ENCODE results near the gene CC2D2A.

CC2D2A gene

DNA sequence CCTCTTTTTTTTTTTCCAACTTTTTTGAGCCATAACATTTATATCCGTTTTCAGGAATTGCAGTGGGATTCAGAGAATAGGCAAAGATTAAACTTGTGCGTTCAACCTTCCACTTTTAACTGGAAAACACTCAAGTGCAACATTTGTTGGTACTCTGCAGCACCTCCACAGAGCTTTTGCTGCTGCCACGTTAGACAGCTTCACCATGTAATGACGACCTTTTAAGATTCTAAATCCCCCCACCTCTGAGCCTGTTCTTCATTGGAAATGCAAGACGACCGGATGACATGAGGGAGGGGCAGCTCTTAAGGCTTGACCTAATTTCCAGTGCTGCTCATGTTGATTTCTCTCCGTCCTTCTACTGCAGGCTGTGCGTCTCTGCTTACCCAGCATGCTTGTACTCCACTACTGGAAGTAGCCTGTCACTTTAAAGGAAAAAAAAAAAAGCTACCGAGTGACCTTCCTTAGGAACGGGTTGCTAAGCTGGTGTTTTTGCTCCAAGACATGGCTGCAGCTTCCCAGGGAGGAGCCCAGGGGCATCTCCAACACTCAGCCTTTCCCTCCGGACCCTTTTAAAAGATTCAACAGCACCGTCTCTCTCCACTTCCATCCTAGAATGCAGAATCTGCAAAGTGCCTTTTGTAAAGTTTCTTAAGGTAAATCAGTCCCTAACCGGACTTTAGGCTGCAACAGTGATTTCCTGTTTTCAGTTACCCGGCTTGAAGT, at the start of gene CC2D2A:
TSS of gene CC2D2A (plus strand) at position 481 of the 726 bp plus-strand sequence. CDS start 6,051 bp downstream, outside the sequence.
- peak; percentile 25 to 47 for DNase-seq

- DNase-seq, result no peak
Measured at GRCh38 chr4:15420642-15421041, 49.0 kb upstream of the CC2D2A start.

- DNase-seq, result no peak
Measured at GRCh38 chr4:15423285-15423711, 46.4 kb upstream of the CC2D2A start.

GRCh38 chr4:15425520-15425919, 44.2 kb upstream of the CC2D2A start:
- no peak for DNase-seq

GRCh38 chr4:15427161-15427560, 42.5 kb upstream of the CC2D2A start:
- no peak for DNase-seq

DNA sequence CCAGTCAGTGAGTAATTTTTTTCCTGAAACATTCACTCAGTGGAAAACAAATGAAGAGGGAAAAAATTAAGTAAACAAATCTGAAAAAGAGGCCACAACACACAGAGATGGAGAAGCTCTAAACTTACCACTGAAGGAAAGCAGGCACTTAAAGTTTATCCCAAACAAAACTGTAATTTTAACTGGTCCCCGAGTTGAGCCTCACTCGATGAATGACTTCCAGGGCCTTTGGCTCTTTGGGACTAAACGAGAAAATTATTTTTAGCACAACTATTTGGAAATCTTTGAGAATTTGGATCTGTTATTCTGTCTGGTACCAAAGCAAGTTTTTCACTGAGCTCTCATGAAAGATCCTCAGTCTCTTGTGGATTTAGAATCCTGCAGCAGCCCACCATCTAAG, 42.0 kb upstream of the CC2D2A start, which contains the start of gene C1QTNF7:
TSS of gene C1QTNF7 (plus strand) at position 333 of the 400 bp plus-strand sequence. CDS start 7,711 bp downstream, outside the sequence.
- DNase-seq, result no peak

DNA sequence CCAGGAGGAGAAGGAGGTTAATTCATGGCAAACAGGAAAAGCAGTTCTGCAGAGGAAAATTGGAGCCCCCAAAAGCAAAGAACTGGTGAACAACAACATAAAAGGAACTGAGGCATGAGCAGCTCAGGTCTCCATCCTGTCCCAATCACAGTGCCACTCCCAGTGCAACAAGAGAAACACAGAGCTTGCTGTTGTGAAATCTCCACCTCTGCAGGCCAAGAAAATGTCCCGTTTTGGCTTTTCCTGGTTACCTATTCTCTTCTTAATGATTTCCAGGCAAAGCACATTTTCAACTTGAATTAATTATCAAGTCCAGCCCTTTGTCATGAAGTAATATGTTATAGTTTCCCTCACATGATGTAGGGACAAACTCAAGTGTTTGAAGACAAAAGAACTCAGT, 41.1 kb upstream of the CC2D2A start:
- DNase-seq, result no peak

DNA sequence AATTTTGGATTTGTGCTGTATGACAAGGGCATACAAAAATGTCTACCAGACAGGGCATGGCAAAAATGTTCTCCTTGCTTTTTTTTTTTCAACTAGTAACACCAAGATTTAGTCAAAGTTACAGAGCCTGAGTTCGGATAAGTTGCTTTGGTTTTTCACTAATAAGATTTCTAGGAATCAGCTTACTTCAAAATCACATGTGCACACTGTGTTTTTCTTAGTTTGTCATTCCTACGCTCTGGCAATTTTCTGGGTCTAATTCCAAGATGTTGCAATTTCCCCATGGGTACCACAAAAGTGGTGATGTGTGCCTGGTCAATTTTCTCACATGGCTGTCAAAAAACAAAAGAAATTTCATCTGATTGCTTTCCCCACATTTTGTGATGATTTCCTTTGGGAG, 35.6 kb upstream of the CC2D2A start:
- no peak for DNase-seq

GRCh38 chr4:15434676-15435075, 35.0 kb upstream of the CC2D2A start:
- DNase-seq, result no peak

- DNase-seq, result no peak
Measured at GRCh38 chr4:15436513-15436912, 33.2 kb upstream of the CC2D2A start.

DNA sequence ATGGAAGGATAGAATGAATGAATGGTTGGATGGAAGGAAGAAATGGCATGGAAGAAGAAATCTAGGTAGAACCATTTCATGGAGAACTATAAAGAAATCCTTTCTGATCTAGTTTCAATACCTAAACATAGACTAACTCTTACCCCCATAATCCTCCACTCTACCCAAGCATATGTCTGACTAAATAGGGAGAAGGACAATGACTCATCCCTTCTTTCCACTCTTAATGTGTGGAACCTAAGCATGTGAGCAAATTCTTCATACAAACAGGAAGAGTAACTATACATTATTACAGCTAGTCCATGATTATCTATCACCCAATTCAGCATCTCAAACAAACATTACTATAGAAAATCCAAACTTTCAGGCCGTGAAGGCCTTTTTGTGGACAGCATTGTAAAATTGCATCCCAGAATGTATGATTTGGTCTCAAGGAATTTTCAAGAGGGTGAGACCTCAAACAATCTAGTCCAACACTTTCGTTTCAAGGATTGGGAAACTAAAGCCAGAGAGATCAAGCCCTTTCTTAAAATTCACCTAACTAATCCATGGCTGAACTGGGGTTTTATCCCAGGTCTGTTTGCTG, 30.6 kb upstream of the CC2D2A start:
- DNase-seq, result no peak

GRCh38 chr4:15443371-15444160, 26.1 kb upstream of the CC2D2A start:
- no peak for DNase-seq

- DNase-seq, result no peak
Measured at GRCh38 chr4:15444276-15444675, 25.4 kb upstream of the CC2D2A start.

DNA sequence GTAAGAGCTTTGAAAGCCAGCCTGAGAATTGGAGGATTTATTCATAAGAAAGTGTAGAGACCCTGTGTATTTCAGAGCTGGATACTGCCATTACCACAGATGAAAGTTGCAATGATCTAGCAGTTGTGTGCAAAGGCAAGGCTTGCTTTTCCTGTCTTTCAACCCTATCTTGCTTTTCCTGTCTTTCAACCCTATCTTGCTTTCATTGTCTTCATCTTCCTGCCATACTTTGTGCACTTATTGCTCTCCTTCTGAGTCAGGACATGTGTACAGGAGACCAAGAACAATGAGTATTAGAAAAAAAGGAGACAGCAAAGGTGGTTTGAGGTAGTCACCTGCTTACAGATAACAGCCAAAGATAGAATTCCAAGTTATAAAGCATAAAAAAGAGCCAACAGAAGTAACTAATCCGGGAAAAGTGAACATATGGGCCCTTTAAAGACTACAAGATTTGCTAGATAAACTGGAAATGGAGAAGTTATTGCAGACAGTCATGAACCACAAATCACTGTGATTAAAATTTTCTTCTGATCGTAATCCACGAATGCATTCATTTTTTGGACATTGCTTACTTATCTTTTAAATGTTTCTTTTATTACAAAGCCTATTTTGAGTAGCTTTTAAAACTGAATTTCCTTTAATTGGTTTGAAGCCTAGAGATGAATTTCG, 24.7 kb upstream of the CC2D2A start:
- no peak for DNase-seq

DNA sequence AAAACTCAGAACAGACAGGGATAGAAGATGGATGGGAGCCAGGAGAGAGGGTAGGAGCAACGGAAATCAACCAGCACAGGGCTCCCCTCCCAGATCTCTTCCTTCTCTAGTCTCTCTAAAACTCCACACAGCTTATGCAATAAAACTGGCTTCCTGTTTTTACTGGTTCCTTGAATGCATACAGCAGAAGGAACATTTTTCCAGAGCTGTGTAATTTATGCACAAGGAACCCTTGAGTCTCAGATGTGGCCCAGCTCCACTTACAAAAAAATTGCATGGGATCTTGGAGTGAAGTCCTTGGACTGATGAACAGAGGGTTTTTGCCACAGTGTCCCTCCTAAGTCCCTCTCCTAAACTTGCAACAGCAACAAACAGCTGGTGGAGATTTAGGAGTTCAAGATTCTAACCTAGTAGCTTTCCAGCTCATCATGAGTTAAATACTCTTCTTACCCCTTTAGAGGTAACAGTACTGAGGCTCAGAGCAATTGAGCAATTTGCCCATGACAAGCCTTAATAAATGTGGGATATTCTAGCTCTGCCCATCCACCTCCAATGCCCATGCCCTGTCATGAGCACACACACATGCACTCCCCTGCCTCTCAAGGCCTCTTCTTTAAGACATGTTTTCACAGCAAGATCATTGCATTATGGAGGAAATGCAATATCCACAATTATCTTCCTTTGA, 18.4 kb upstream of the CC2D2A start:
- DNase-seq, result no peak

- DNase-seq, result no peak
Measured at GRCh38 chr4:15451866-15452765, 17.6 kb upstream of the CC2D2A start.

DNA sequence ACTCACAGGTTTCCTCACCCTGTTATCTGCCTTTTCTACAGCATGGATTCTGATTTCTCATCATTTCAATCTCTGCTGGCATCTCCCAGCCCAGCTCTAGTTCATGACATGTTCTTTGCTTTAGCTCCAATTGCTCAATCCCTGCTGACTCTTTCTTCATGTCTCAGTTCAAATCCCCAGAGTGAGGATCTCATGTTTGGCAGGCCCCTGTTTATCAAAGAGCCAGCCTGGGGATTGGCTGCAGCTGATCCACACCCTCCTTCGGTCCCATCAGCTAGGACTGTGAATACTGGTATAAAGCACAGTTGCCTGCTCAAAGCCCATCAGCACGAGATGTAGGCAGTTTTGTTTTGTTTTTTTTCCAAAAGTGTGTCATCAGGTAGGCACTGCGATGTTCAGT, 14.4 kb upstream of the CC2D2A start:
- DNase-seq, result no peak

DNA sequence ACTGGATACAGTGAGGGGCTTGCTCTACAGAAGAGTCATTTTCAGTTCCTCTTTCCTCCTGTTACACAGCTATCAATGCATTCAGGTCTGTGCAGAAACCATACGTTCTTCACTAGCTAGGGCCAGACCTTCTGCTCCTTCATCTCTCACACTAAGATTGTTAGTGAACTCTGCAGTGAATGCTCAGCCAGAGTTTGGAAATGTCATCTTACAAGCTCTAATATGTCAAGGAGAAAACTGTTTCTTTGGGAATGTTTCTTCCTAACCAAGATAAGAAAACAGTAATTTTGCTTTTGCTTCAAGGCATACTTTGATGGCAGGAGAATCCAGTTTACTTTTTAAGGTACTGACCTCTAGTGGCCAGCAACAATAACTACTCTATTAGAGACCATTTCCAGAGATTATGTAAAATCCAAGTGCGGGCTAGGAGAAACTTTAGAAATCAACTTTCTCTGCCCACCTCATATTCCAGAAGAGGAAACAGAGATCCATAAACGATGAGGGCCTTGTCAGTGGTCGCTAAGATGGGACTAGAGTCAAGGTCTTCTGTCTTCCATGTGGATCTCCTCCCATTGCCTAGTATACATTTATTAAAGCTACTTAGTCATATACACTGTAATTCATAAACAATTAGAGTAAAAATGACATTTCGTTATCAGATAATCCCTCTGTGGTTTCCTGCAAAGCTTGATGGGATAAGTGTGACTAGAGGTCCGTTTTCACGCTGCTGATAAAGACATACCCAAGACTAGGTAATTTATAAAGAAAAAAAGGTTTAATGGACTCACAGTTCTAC, 12.1 kb upstream of the CC2D2A start:
- DNase-seq, result peak in 1 of 2 experiments; percentile 26

GRCh38 chr4:15458616-15459015, 11.1 kb upstream of the CC2D2A start:
- DNase-seq, result no peak

- no peak for DNase-seq
Measured at GRCh38 chr4:15459706-15460105, 10.0 kb upstream of the CC2D2A start.

DNA sequence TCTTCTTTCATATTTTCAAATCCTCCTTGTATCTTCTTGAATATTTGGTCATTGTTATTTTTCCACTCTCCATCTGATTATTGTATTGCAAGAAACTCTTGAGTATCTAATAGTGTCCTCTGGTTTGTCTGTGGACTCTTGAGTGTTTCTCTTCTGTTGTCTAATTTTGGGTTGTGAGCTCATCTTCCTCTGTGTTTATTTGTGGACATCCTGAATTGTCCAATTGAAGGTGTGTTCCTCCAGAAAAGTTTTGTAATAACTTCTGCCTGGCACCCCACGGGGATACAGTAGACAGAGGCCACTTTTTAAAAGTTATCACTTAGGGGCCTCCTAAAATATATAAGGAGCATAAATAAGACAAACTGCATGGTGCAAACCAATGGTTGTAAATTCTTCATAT, 3.1 kb upstream of the CC2D2A start:
- no peak for DNase-seq

Measured in cerebellar nuclear complex (tissue), 1 donor.